ENCODE results near the gene LUZP2. TPM values are rescaled to one million over a fixed set of nuclear protein-coding genes. Genes with fewer than 3 reads are reported as not detected.

Gene LUZP2
- polyA plus RNA-seq, 1 of the 3 experiments (the other 2 are of a cell fraction) = 0.03 TPM

GRCh38 chr11:24617856-24618255 is 121.0 kb downstream of the LUZP2 start:
- Histone ChIP-seq H3K9me3 (no peaks in the 10 kb centered on the region), H3F3A (replicated peaks; ENCODE audit: insufficient read depth) (peaks cover 3% of the 10 kb centered on the region), H4K20me1 (ENCODE audit: insufficient read depth) (no peaks in the 10 kb centered on the region), H3K27ac (ENCODE audit: low read depth in 2 of 2, low read length in 1 of 2) (no peak overlapping the region), H2AFZ (ENCODE audit: low read depth) (no peak overlapping the region), H3K4me3 (ENCODE audit: low read depth in 2 of 2, low read length in 1 of 2) (no peak overlapping the region), H3K36me3 (replicated peaks in 1 of 2; ENCODE audit: control insufficient read depth in 1 of 2, insufficient read depth in 2 of 2, low read length in 1 of 2) (no peaks in the 10 kb centered on the region), H3K4me1 (ENCODE audit: control insufficient read depth in 1 of 2, insufficient read depth in 2 of 2, low read depth in 1 of 2, low read length in 1 of 2) (no peaks in the 10 kb centered on the region; a peak in 1 of 4 replicates), H3K4me2 (no peak overlapping the region), H3K79me2 (ENCODE audit: insufficient read depth) (no peaks in the 10 kb centered on the region), H3K27me3 (ENCODE audit: insufficient read depth) (no peaks in the 10 kb centered on the region), H3K9me2 (no peaks in the 10 kb centered on the region), H3K9ac (no peak overlapping the region)
- WGBS (ENCODE audit: low lambda C conversion rate) = 100% methylated on average over 1 of the region's 1 CpG
- DNase-seq = no peak
- CTCF ChIA-PET = no interaction called here
- POLR2A ChIA-PET = no interaction called here
- TF ChIP-seq MEF2A (IDR thresholded peaks at IDR 0.05; ENCODE audit: borderline replicate concordance, low read depth) (no peak), GATA2 (CRISPR knock-in tag; IDR thresholded peaks at IDR 0.05) (no peak), RAD21 (IDR thresholded peaks at IDR 0.05; ENCODE audit: low read length) (peak; percentile 17; the same call in 1 of the 2 replicates), TAF1 (IDR thresholded peaks at IDR 0.05; ENCODE audit: borderline replicate concordance, low read depth, low read length) (no peak), USF1 (IDR thresholded peaks at IDR 0.05; ENCODE audit: borderline replicate concordance, low read depth) (no peak), ELF1 (IDR thresholded peaks at IDR 0.05) (no peak), FOSL2 (IDR thresholded peaks at IDR 0.05; ENCODE audit: borderline replicate concordance, low read depth) (no peak), EP300 (IDR thresholded peaks at IDR 0.05; ENCODE audit: borderline replicate concordance in 1 of 2, low read depth in 1 of 2, low read length in 1 of 2) (no peak), CHD2 (IDR thresholded peaks at IDR 0.05; ENCODE audit: low read length, partially characterized antibody) (no peak), PBX3 (IDR thresholded peaks at IDR 0.05) (no peak), CTCF (IDR thresholded peaks at IDR 0.05) (peak; percentile 30; the same call in 1 of the 2 replicates)

- no peaks in the 10 kb centered on the region for H3K9me2 ChIP-seq
- no peak overlapping the region for H3K4me2 ChIP-seq
- no peak overlapping the region for H2AFZ ChIP-seq (ENCODE audit: low read depth)
- WGBS (ENCODE audit: low lambda C conversion rate) = 54% methylated on average over 1 of the region's 1 CpG
- no peak overlapping the region for H3K9ac ChIP-seq
- peak overlapping the region in 1 of 2 experiments; percentile 1; a peak in 1 of 4 replicates for H3K27ac ChIP-seq (ENCODE audit: low read depth in 2 of 2, low read length in 1 of 2)
- H3F3A ChIP-seq (replicated peaks; ENCODE audit: insufficient read depth) = peaks cover 12% of the 10 kb centered on the region
- no peak overlapping the region for H3K4me3 ChIP-seq (ENCODE audit: low read depth in 2 of 2, low read length in 1 of 2)
- no peaks in the 10 kb centered on the region for H3K9me3 ChIP-seq
- ChIA-PET CTCF (no interaction called here), POLR2A (no interaction called here)
- H3K79me2 ChIP-seq (ENCODE audit: insufficient read depth) = no peaks in the 10 kb centered on the region
- H4K20me1 ChIP-seq (ENCODE audit: insufficient read depth) = no peaks in the 10 kb centered on the region
- DNase-seq = no peak
- TF ChIP-seq RXRA (IDR thresholded peaks at IDR 0.05; ENCODE audit: borderline replicate concordance, low read depth) (no peak), GATA2 (CRISPR knock-in tag; IDR thresholded peaks at IDR 0.05) (no peak), RCOR1 (IDR thresholded peaks at IDR 0.05; ENCODE audit: low read length) (no peak), ELF1 (IDR thresholded peaks at IDR 0.05) (no peak), SMC3 (IDR thresholded peaks at IDR 0.05; ENCODE audit: low read depth, low read length) (no peak), NRF1 (IDR thresholded peaks at IDR 0.05; ENCODE audit: low read depth, low read length) (no peak), MAX (IDR thresholded peaks at IDR 0.05; ENCODE audit: low read depth) (no peak), TCF12 (IDR thresholded peaks at IDR 0.05) (no peak)
- no peaks in the 10 kb centered on the region for H3K27me3 ChIP-seq (ENCODE audit: insufficient read depth)
- no peaks in the 10 kb centered on the region; a peak in 2 of 4 replicates for H3K4me1 ChIP-seq (ENCODE audit: control insufficient read depth in 1 of 2, insufficient read depth in 2 of 2, low read depth in 1 of 2, low read length in 1 of 2)
- no peaks in the 10 kb centered on the region for H3K36me3 ChIP-seq (replicated peaks in 1 of 2; ENCODE audit: control insufficient read depth in 1 of 2, insufficient read depth in 2 of 2, low read length in 1 of 2)
These were observed 123.0 kb downstream of the LUZP2 start for GRCh38 chr11:24619900-24620299.

All from SK-N-SH (cell line).